MM.1S (cell line): ENCODE measurements around the gene MYMK.

Experiments used
- CTCF ChIP-seq: fragments of 300-600 bp; sonication (generic); IDR thresholded peaks from 2 replicates; pipeline ENCODE4 v1.5.1; 2016; ENCODE audit warnings: antibody characterized with exemption, low read length, mixed read lengths
- EZH2 ChIP-seq: fragments of 300-600 bp; sonication (generic); optimal IDR thresholded peaks from 2 replicates; pipeline ENCODE3; 2017; ENCODE audit warnings: low read depth, mild to moderate bottlenecking, antibody characterized with exemption, low read length, mixed read lengths
- EZH2phosphoT487 ChIP-seq: fragments of 300-600 bp; sonication (generic); IDR thresholded peaks from 2 replicates; pipeline ENCODE4 v1.6.1; 2018; ENCODE audit warnings: antibody characterized with exemption, low read length

DNA sequence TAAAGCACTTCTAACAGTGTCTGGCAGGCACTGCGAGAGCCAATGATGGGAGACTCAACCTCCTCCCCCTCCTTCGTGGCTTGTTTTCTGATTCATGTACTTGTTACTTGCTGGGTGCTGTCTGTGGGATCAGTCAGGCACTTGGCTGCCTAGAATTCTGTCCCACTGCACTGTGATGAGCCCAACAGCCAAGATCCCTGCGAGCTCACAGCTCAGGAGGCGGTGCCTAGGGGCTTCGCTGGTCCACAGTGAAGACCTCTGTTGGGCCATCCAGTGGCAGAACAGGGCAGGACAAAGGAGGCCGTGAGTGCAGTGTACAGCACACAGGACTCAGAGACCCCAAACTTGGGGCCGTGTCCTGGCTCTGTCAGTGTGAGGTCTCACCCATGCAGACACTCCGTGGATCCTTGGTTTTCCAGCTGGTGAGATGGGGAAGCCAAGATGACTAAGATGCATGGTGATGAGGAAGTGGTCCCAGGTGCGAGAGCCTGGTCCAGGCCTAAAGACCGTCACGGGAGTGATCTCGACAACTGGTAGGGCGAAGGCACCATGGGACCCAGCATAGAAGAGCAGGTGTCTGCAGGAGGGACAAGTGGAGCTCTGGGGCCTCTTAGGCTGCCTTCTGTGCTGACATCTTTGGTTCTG is 19.5 kb downstream of the MYMK start:
- TF ChIP-seq CTCF, result no peak
- no peak for TF ChIP-seq EZH2
- TF ChIP-seq EZH2phosphoT487, result no peak
